ENCODE measurements around the gene TBC1D17. TPM values are rescaled to one million over a fixed set of nuclear protein-coding genes. Genes with fewer than 3 reads are reported as not detected.

The TBC1D17 gene
- polyA plus RNA-seq, 3 donors: 3.1 to 48.2 (median 4.5) TPM

DNA sequence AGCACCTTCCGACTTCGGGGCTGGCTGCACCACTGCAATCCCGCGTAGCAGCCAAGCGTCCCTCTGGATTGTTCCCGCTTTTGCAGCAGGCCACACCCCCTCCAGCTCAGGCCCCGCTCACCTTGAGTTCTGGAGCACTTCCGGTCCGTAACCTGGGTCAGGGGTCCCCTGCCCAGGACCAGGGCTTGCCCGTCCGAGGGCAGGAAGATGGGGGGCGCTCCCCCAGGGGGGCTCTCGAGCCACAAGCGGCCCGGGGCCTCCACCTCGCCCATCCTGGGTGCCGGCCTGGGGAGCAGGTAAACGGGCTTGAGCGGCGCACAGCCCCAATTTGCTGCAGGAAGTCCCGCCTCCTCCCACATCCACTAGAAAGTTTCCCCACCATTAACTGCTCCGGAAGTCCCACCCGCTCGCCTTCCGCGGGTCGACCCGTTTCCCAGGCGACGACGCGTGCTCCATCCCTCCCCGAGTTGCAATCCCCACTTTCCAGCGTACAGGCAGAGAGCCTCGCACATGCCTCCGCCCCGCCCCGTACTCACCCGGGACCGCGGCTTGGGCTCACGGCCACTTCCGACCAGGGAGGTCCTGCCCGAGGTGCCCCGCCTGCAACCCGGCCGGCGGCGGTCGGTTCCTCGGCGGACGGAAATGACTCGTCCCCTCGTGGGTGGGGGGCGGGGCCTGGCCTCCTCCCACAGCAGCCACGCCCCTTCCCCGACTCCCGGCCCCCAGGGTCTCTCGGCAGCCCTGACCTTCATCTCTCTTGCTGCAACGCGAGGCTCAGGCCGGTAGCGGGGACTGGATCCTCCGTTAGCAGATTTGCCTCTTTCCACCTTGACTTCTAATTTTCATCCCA lies 10.3 kb upstream of the TBC1D17 start, which contains the start of gene PNKP:
Gene PNKP, minus strand, starts transcription at position 644 of the 850 bp plus-strand sequence. Its CDS starts 372 bp downstream, at position 272.
- peak within 1 kb of the TSS; percentile 89 for H2AFZ ChIP-seq (ENCODE audit: insufficient read depth, low read depth, low read length, poor library complexity, severe bottlenecking)
- peaks cover 51 to 60% of the 10 kb centered on the region in 2 donors for H3K4me1 ChIP-seq (ENCODE audit: control insufficient read depth in 1 of 2, insufficient read depth in 2 of 2, low read length in 2 of 2)
- intact Hi-C loops (cut with micrococcal nuclease): loop anchor here (2.0 to 5.0 kb wide), 4 partner anchors 16 to 100 kb away; partner anchors contain the start of genes AP2A1 (in 1 of the 2), FUZ (in 1 of the 2), MED25 (in 1 of the 2) and PTOV1 (in 1 of the 2)
- peaks cover 17 to 24% of the 10 kb centered on the region in 2 donors for H3K36me3 ChIP-seq (replicated peaks in 1 of 2; ENCODE audit: control insufficient read depth in 1 of 2, insufficient read depth in 2 of 2, low read length in 2 of 2)
- H3K27ac ChIP-seq (ENCODE audit: low read depth in 1 of 2, low read length in 2 of 2): peak within 1 kb of the TSS; percentile 92 to 97
- whole genome bisulfite sequencing (ENCODE audit: insufficient coverage): under 1% methylated on average over 60 of the region's 65 CpGs
- Mint-ChIP-seq H3K27ac (peak within 1 kb of the TSS in 4 of 7 donors; percentile 99 to 100 (median 100)), H3K4me1 (peaks cover 55% of the 10 kb centered on the region), H3K9me3 (no peaks in the 10 kb centered on the region), H3K27me3 (ENCODE audit: low read depth in 3 of 3) (peaks cover 0 to 3% (median 0%) of the 10 kb centered on the region in 3 donors), H3K36me3 (peaks cover 22 to 47% of the 10 kb centered on the region in 2 donors), H3K4me3 (peak within 1 kb of the TSS; percentile 93 to 97)
- peaks cover 42% of the 10 kb centered on the region for H3K79me2 ChIP-seq (ENCODE audit: insufficient read depth, low read length)
- peak within 1 kb of the TSS; percentile 76 for H3K9ac ChIP-seq (ENCODE audit: insufficient read depth, low read length, poor library complexity, severe bottlenecking)
- TF ChIP-seq, protein P1, sequence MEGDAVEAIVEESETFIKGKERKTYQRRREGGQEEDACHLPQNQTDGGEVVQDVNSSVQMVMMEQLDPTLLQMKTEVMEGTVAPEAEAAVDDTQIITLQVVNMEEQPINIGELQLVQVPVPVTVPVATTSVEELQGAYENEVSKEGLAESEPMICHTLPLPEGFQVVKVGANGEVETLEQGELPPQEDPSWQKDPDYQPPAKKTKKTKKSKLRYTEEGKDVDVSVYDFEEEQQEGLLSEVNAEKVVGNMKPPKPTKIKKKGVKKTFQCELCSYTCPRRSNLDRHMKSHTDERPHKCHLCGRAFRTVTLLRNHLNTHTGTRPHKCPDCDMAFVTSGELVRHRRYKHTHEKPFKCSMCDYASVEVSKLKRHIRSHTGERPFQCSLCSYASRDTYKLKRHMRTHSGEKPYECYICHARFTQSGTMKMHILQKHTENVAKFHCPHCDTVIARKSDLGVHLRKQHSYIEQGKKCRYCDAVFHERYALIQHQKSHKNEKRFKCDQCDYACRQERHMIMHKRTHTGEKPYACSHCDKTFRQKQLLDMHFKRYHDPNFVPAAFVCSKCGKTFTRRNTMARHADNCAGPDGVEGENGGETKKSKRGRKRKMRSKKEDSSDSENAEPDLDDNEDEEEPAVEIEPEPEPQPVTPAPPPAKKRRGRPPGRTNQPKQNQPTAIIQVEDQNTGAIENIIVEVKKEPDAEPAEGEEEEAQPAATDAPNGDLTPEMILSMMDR (IDR thresholded peaks at IDR 0.05): no peak
- peak within 1 kb of the TSS; percentile 74 to 99 (median 89) for H3K4me3 ChIP-seq (replicated peaks in 1 of 3; ENCODE audit: low read depth in 2 of 3, low read length in 3 of 3)
- H4K20me1 ChIP-seq (ENCODE audit: insufficient read depth, low read length): peaks cover 41% of the 10 kb centered on the region
- H3K9me3 ChIP-seq (replicated peaks in 1 of 2; ENCODE audit: control insufficient read depth in 1 of 2, insufficient read depth in 1 of 2, low read length in 2 of 2): no peaks in the 10 kb centered on the region
- H3K4me2 ChIP-seq (replicated peaks; ENCODE audit: extremely low read depth, low read length, poor library complexity, severe bottlenecking): peak within 1 kb of the TSS; percentile 100
- H3K27me3 ChIP-seq (ENCODE audit: control insufficient read depth in 2 of 2, insufficient read depth in 2 of 2, low read length in 2 of 2): no peaks in the 10 kb centered on the region
- DNase-seq: peak; percentile 90

DNA sequence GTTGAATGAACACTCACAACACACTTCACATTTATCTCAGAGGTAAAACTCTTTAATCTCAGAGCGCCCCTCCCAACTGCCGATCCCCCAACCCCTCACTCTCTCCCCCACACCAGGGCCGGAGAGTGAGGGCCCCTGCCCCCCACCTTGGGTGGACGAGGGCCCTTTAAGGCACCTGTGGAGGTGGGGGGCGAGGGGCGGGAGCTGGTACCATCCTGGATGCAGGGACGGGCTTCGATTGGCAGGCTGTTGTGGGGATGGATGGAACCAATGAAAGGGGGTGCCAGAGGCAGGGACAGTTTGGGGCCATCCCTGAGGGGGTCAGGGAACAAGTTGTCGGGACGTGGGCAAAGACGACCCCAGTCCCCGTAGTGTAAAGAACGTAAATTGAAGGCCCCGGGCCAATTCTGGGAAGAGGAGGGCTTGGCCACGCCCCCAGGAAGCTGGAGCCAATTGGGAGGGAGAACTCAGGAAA lies 8.5 kb upstream of the TBC1D17 start:
- 2% methylated on average over 12 of the region's 15 CpGs for WGBS (ENCODE audit: insufficient coverage)
- H3K4me3 Mint-ChIP-seq: no peak overlapping the region
- peak overlapping the region; percentile 100 for H3K4me2 ChIP-seq (replicated peaks; ENCODE audit: extremely low read depth, low read length, poor library complexity, severe bottlenecking)
- peak overlapping the region; percentile 90 for H2AFZ ChIP-seq (ENCODE audit: insufficient read depth, low read depth, low read length, poor library complexity, severe bottlenecking)
- H3K27me3 ChIP-seq (ENCODE audit: control insufficient read depth in 2 of 2, insufficient read depth in 2 of 2, low read length in 2 of 2): no peaks in the 10 kb centered on the region
- intact Hi-C loops (cut with micrococcal nuclease): loop anchor here (5.0 kb wide), 3 partner anchors 52 to 102 kb away; partner anchors contain the start of genes AP2A1 (in 1 of the 2), FUZ (in 1 of the 2) and MED25 (in 1 of the 2)
- H4K20me1 ChIP-seq (ENCODE audit: insufficient read depth, low read length): peaks cover 26% of the 10 kb centered on the region
- H3K9me3 Mint-ChIP-seq: no peaks in the 10 kb centered on the region
- H3K9me3 ChIP-seq (replicated peaks in 1 of 2; ENCODE audit: control insufficient read depth in 1 of 2, insufficient read depth in 1 of 2, low read length in 2 of 2): no peaks in the 10 kb centered on the region
- peak overlapping the region; percentile 20 to 99 (median 37) for H3K4me3 ChIP-seq (replicated peaks in 1 of 3; ENCODE audit: low read depth in 2 of 3, low read length in 3 of 3)
- H3K4me1 ChIP-seq (ENCODE audit: control insufficient read depth in 1 of 2, insufficient read depth in 2 of 2, low read length in 2 of 2): peaks cover 51 to 60% of the 10 kb centered on the region in 2 donors
- peak overlapping the region; percentile 52 for H3K9ac ChIP-seq (ENCODE audit: insufficient read depth, low read length, poor library complexity, severe bottlenecking)
- H3K27ac Mint-ChIP-seq: no peak overlapping the region
- H3K27ac ChIP-seq (ENCODE audit: low read depth in 1 of 2, low read length in 2 of 2): peak overlapping the region; percentile 77 to 85
- H3K36me3 Mint-ChIP-seq: peaks cover 18 to 46% of the 10 kb centered on the region in 2 donors
- TF ChIP-seq, protein P1 (IDR thresholded peaks at IDR 0.05): no peak
- H3K36me3 ChIP-seq (replicated peaks in 1 of 2; ENCODE audit: control insufficient read depth in 1 of 2, insufficient read depth in 2 of 2, low read length in 2 of 2): peaks cover 2 to 11% of the 10 kb centered on the region in 2 donors
- no peak for DNase-seq
- H3K4me1 Mint-ChIP-seq: peaks cover 54% of the 10 kb centered on the region
- H3K27me3 Mint-ChIP-seq (ENCODE audit: low read depth in 3 of 3): peaks cover 0 to 3% (median 0%) of the 10 kb centered on the region in 3 donors
- peaks cover 34% of the 10 kb centered on the region for H3K79me2 ChIP-seq (ENCODE audit: insufficient read depth, low read length)
